NOMO-1 (cell line): ENCODE data around the gene SNED1.
A peak's percentile ranks its signal among the peaks of the same experiment; 100 is the strongest.
"Not testable (repeated sequence)": the region's sequence is repeated elsewhere in the genome, so short reads cannot be mapped to it uniquely, and the experiment has no call there.

Experiments
- DNase-seq, 2 experiments: peaks; one replicate each; lab custom pipeline; 2025; ENCODE audit not compliant: unreplicated experiment in 2 of 2; lab: John Stamatoyannopoulos, UW

Gene SNED1

DNA sequence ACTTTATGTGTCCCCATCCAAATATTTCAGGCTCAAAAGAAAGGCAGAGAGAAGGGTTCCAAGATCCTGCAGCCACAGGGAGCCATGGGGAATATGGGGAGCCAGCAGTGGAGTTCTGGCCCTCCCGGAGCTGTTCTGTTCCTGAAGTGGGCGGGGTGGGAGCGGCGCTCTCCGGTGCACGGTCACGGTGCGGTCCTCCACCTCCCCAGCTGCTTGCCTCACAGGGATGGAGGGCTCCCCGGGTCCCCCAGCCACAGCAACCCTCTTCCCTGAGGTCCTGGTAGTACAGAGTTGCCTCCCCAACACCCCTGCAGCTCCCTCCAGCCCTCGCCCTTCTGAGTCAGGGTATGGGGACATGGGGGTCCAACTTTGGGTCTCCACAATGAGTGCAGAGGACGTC lies 26.2 kb upstream of the SNED1 start:
- DNase-seq: no peak

DNA sequence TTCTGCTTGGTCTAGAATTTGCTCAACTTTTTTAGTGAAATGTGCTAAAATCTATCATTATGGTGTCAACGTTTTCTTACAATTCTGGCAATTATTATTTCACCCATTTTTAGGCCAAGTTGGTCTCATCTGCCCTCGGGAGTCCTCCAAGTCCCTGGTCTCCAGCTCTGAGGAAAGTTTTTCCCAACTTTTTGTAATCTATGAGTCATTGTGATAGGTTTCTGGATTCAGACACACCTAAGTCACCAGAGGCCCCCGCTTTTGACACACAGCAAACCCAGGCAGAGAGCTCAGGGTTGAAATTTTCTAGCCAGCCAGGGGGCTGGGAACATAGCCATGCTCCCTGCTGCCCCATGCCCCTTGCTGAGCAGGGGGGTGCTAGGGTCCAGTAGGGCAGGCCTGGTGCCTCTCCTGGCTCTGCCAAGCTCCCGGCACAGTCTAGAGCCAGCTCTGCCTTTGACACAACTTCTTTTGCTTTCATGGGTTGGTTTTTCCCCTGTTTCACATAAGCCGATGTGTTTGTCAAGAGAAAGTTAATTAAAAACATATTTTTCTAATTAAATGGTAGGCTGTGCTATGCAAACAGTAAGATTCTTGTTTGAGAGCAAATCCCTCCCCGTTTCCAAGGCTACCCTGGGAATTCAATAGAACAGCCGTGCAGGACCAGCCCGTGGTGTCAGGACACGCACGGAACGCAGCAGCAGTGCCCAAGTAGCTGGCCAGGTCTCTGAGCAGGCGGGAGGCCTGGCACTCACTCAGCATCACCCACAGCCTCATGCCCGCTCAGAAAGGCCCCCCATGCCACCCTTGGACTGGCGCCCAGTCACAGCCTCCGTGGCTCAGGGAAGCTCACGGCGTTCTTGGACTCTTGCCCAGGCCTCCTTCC lies 25.5 kb upstream of the SNED1 start:
- DNase-seq: no peak

- DNase-seq: no peak
Observed at GRCh38 chr2:240974771-240975572, 23.4 kb upstream of the SNED1 start.

DNA sequence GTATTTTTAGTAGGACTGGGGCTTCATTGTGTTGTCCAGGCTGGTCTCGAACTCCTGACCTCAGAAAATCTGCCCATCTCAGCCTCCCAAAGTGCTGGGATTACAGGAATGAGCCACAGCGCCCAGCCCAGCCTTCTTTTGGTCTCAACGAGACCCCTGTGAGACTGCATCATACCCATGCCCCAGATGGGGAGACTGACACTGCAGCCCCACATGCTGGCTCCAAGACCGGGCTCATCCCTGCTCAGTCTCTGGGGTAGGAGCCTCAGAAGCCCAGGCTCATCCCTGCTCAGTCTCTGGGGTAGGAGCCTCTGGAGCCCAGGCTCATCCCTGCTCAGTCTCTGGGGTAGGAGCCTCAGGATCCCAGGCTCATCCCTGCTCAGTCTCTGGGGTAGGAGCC lies 22.5 kb upstream of the SNED1 start:
- DNase-seq: not testable (repeated sequence)

DNA sequence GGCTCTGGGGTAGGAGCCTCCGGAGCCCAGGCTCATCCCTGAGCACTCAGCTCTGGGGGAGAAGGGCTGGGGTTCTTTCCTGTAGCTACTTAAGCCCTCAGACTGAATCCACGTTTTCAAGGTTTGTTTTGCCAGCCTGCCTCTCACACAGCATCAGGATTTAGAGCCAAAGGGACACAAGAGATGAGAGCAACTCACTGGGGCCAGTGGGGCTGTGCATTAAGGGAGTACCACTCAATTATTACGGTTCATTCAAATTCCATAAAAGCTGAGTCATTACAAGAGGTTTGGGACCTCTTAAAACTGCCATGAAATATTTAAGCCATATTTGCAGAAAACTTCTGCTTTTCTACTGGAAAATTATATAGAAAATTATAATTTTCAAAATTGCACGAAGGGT lies 17.1 kb upstream of the SNED1 start:
- DNase-seq: peak in 1 of 2 experiments; percentile 24

DNA sequence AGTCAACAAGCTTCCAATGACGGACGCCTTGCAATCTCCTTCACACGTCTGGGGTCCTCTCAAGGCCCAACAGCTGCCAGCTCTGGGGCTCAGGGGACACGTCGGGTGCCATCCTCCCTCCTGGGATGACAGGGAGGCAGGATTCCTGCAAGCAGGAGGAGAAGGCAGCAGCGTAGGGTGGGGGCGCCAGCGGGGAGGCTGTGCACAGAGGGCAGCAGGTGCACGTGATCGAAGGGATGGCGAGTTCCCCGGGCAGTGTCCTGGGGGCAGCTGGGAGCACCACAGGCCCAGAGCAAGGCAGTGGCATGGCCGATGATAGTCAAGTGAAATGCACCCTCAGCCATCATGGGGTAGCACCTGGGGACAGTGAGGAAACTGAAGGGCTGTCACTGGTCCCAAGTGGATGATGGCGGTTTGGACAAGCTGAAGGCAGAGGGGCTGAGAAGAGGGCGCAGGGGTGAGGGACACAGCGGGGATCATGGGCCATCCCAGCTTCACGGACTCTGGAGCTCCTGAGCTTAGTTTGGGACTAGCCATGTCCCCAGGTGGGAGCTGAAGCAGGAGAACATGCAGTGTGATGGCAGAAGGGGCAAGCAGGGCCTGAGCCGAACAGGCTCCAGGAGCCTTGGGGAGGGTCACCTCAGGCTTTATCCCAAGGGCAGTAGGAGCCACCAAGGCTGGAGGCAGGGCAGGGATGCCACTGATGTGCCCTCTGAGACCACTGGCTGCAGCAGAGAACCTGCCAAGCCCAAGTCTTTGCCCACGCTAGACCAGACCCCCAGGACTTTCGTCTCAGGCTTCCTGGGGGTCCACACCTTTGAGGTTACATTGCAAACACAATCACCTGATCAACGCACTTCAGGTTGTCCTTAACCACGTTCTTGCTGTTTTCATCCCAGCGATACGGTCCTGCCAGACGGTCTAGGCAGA lies 16.3 kb upstream of the SNED1 start:
- DNase-seq: no peak

DNA sequence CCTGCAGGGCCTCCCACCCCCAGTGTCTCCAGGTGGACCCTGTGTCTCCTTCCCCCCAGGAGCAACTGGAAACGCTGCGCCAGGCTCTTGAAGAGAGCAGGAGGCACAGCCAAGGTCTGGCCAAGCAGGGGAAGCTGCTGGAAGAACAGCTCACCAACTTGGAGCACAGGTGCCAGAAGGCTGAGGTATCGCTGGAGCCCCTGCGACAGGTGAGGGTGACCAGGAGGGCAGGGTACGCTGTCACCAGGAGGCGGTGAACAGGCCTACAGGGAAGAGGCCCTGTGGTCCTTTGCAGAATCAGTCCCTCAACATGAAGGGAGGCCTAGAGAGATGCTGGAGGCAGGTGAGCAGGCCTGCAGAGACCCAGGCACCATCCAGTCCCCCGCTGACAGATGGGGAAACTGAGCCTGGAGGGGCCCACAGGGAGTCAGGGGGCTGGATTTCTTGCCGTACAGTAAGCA lies 15.6 kb upstream of the SNED1 start:
- no peak for DNase-seq

- peak; percentile 35 to 46 for DNase-seq
Observed at GRCh38 chr2:240983361-240983995, 14.9 kb upstream of the SNED1 start.

- no peak for DNase-seq
Observed at GRCh38 chr2:240983996-240984498, 14.4 kb upstream of the SNED1 start.

GRCh38 chr2:240985881-240986786 lies 12.3 kb upstream of the SNED1 start:
- DNase-seq: no peak

DNA sequence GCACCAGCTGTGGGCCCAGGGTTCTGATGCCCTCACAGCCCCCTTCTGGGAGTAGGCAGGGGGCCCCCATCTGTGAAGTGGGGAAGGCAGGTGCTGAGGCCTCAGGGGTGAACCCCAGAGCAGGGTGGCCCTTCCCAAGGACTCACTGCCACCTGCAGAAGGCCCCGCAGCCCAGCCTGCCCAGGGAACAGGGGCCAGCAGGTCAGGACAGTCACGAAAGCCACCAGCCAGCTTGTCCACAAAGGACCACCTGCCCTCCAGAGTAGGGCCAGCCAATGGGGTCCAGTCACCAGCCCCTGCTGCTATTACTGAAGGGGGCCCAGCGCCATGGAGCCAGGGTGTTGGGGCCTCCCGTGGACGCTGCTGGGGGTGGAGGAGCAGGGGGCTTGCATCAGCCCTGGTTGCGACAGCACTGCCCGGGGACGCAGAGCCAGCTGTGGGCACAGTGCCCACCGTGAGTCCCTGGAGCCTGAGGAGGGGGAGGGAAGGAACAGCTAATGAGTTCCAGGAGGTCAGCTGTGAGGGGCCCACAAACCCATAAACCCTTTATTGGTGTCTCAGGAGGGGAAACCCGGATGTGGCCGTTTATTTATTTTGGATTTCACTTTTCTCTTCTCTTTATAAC lies 11.5 kb upstream of the SNED1 start:
- peak; percentile 76 to 79 for DNase-seq

DNA sequence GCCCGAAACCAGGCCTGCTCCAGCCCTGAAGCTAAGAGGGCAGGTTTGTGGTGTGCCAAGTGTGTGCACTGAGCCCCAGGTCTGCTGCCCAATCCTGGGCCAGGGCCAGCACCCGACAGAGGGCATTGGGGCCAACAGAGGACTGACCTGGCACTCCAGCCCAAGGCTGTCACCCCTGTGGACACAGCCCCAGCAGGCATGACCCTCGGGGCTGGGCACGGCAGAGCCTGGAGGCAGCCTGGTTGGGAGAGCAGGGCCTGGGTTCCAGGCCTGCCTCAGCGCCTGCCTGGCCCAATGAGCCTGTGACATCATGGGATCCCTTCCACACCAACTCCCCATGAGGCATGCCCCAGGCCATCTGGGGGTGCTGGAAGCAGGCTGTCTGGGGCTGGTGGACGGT lies 10.8 kb upstream of the SNED1 start:
- no peak for DNase-seq

DNA sequence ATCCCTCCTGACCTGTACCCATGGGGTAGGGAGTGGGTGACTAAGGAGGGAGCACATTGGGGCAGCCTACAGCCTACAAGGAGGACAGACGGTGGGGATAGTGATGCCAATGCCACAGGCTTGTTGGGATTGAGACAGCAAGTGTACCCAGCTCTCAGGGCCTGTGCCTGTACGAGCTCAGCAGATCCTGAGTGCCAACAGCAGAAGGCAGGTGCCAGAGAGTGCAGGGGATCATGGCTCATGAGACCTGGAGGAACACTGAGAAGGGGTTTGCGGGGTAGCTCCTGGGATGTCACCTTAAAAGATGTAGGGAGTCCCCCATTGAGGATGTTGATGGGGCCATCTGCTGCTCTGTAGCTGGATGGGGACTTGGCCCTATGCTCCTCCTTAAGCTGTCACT lies 10.3 kb upstream of the SNED1 start:
- no peak for DNase-seq

GRCh38 chr2:240988571-240989271 lies 9.7 kb upstream of the SNED1 start:
- DNase-seq: no peak

GRCh38 chr2:240989451-240990265 lies 8.8 kb upstream of the SNED1 start:
- peak in 1 of 2 experiments; percentile 11 for DNase-seq

GRCh38 chr2:240990266-240990529 lies 8.2 kb upstream of the SNED1 start:
- DNase-seq: no peak

DNA sequence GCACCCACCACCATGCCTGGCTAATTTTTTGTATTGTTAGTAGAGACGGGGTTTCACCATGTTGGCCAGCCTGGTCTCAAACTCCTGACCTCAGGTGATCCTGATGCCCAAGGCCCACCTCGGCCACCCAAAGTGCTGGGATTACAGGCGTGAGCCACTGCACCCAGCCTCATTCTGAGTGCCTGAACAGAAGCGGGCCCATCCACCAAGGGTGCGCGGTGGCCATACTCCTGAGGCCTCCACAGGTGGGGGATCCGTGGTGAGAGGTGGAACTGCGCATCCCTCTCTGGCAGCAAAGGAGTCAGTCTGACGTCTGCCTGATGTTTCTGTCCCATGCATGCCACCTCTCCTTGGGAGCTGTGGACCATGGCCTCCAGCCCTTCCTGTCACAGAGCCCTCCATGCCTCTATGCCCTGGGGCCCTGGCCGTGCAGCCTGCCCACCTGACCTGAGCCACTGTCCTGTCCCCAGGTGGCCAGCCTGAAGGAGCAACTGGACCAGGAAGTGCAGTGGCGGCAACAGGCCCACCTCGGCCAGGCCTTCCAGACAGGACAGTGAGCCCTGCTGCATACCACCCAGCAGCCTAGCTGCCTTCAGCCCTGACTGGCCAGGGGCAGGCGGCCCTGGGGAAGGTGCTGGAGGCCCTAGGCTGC lies 7.6 kb upstream of the SNED1 start:
- DNase-seq: no peak
